ENCODE measurements around the gene CCL20. TPM values are rescaled to one million over a fixed set of nuclear protein-coding genes. Genes with fewer than 3 reads are reported as not detected.
A peak's percentile ranks its signal among the peaks of the same experiment; 100 is the strongest.

Gene CCL20, protein sequence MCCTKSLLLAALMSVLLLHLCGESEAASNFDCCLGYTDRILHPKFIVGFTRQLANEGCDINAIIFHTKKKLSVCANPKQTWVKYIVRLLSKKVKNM
- polyA plus RNA-seq (2013) = not detected in 2 replicates

- Histone ChIP-seq H3K4me2 (ENCODE audit: low read length) (no peak within 1 kb of the TSS), H3K4me3 (ENCODE audit: low read depth, low read length) (no peak within 1 kb of the TSS), H3K79me2 (ENCODE audit: control insufficient read depth, insufficient read depth, low read length, poor library complexity) (no peaks in the 10 kb centered on the region), H3K27me3 (ENCODE audit: insufficient read depth, low read length) (no peaks in the 10 kb centered on the region), H3K4ac (ENCODE audit: low read depth, low read length) (no peak within 1 kb of the TSS), H2AFZ (ENCODE audit: insufficient read depth, low read length, poor library complexity) (no peak within 1 kb of the TSS), H3K79me1 (ENCODE audit: low read length) (no peaks in the 10 kb centered on the region), H3K4me1 (ENCODE audit: control insufficient read depth in 1 of 2, insufficient read depth in 2 of 2, low read length in 2 of 2) (no peaks in the 10 kb centered on the region), H2BK120ac (ENCODE audit: insufficient read depth, low read length, poor library complexity) (no peak within 1 kb of the TSS), H4K8ac (ENCODE audit: low read depth, low read length) (no peak within 1 kb of the TSS), H3K36me3 (ENCODE audit: control insufficient read depth in 1 of 2, insufficient read depth in 2 of 2, low read length in 2 of 2) (no peaks in the 10 kb centered on the region), H3K23ac (ENCODE audit: low read length) (no peak within 1 kb of the TSS), H4K12ac (ENCODE audit: low read depth, low read length) (no peak within 1 kb of the TSS), H3K14ac (ENCODE audit: low read length) (no peak within 1 kb of the TSS), H2AK5ac (ENCODE audit: low read length) (no peak within 1 kb of the TSS), H2BK12ac (ENCODE audit: low read length) (no peak within 1 kb of the TSS), H3K27ac (ENCODE audit: low read depth, low read length) (no peak within 1 kb of the TSS), H3K9ac (ENCODE audit: low read length) (no peak within 1 kb of the TSS), H2BK5ac (ENCODE audit: low read depth, low read length, poor library complexity) (no peak within 1 kb of the TSS), H4K91ac (ENCODE audit: low read depth, low read length) (no peak within 1 kb of the TSS), H3K9me3 (ENCODE audit: insufficient read depth, low read depth, low read length) (no peaks in the 10 kb centered on the region), H3K18ac (ENCODE audit: low read length) (no peak within 1 kb of the TSS)
- DNase-seq = no peak
- no CpG with 5 or more reads among the region's 9 CpGs for WGBS (ENCODE audit: extremely low coverage, insufficient coverage, insufficient read length)
These were observed at the start of gene CCL20 for GRCh38 chr2:227813562-227814353. CCL20 (plus strand) TSS chr2:227813842; CDS start chr2:227813912, 70 bp downstream.

DNA sequence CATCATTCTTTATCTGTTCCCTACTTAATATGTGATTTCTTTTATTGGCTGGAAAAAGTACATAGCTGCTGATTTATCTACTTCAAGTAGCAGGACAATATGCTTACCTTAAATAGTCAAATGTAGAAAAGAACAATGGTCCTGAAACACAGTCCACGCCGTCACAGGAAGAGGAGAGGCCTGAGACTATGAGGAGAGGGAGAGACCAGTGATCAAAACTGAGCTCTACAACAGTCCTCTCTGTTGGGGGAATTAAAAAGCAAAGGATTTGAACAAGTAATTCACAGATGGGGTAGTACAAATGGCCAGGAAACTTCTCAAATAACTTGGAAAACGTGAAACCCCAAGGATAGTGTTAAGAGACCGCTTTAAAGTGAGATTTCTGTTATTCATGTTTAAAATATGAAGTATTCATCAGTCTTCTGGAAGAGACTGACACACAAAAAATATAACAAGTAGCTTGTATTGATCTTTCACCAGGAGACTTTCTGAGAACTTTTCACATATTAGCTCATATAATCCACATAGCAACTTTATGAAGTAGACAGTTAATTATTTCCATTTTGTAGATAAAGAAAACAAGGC lies 47.8 kb upstream of the CCL20 start:
- Histone ChIP-seq H4K12ac (ENCODE audit: low read depth, low read length) (no peak overlapping the region), H3K79me1 (ENCODE audit: low read length) (peaks cover 4% of the 10 kb centered on the region), H3K27ac (ENCODE audit: low read depth, low read length) (no peak overlapping the region), H2BK5ac (ENCODE audit: low read depth, low read length, poor library complexity) (no peak overlapping the region), H3K36me3 (ENCODE audit: control insufficient read depth in 1 of 2, insufficient read depth in 2 of 2, low read length in 2 of 2) (no peaks in the 10 kb centered on the region), H3K9me3 (ENCODE audit: insufficient read depth, low read depth, low read length) (no peaks in the 10 kb centered on the region), H3K4ac (ENCODE audit: low read depth, low read length) (no peak overlapping the region), H3K23ac (ENCODE audit: low read length) (no peak overlapping the region), H3K4me2 (ENCODE audit: low read length) (no peak overlapping the region), H3K4me3 (ENCODE audit: low read depth, low read length) (no peak overlapping the region), H3K4me1 (ENCODE audit: control insufficient read depth in 1 of 2, insufficient read depth in 2 of 2, low read length in 2 of 2) (peaks cover 0 to 2% of the 10 kb centered on the region in 2 experiments), H2AK5ac (ENCODE audit: low read length) (no peak overlapping the region), H3K18ac (ENCODE audit: low read length) (no peak overlapping the region), H4K8ac (ENCODE audit: low read depth, low read length) (no peak overlapping the region), H3K9ac (ENCODE audit: low read length) (no peak overlapping the region), H3K27me3 (ENCODE audit: insufficient read depth, low read length) (no peaks in the 10 kb centered on the region), H3K14ac (ENCODE audit: low read length) (no peak overlapping the region), H3K79me2 (ENCODE audit: control insufficient read depth, insufficient read depth, low read length, poor library complexity) (no peaks in the 10 kb centered on the region), H2BK12ac (ENCODE audit: low read length) (peak overlapping the region; percentile 74), H2AFZ (ENCODE audit: insufficient read depth, low read length, poor library complexity) (no peak overlapping the region), H4K91ac (ENCODE audit: low read depth, low read length) (no peak overlapping the region), H2BK120ac (ENCODE audit: insufficient read depth, low read length, poor library complexity) (no peak overlapping the region)
- no CpG with 5 or more reads among the region's 4 CpGs for WGBS (ENCODE audit: extremely low coverage, insufficient coverage, insufficient read length)
- DNase-seq = no peak

DNA sequence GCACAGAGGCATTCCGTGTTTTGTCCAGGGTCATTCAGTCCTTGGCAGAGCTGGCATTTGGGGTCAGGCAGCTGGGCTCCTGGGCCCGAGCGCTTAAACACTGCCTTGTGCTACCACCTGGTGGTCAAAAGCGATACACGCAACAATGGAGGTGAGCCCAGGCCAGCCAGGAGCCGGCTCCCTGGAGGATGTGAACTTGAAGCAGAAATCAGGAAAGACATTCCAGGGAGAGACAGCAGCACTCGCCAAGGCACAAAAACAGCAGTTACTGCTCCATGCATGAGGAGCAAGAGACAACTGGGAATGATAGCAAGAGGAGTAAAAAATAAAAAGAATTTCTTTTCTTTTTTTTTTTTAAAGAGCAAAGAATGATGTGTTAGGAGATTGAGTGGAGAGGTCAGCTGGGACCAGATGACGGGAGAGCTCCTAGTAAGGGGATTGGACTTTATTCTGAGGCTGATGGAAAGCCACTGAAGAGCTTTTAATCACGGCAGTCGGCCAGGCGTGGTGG lies 47.2 kb upstream of the CCL20 start:
- no CpG with 5 or more reads among the region's 11 CpGs for WGBS (ENCODE audit: extremely low coverage, insufficient coverage, insufficient read length)
- Histone ChIP-seq H3K9me3 (ENCODE audit: insufficient read depth, low read depth, low read length) (no peaks in the 10 kb centered on the region), H3K14ac (ENCODE audit: low read length) (no peak overlapping the region), H4K91ac (ENCODE audit: low read depth, low read length) (no peak overlapping the region), H3K27me3 (ENCODE audit: insufficient read depth, low read length) (no peaks in the 10 kb centered on the region), H3K4me3 (ENCODE audit: low read depth, low read length) (no peak overlapping the region), H4K12ac (ENCODE audit: low read depth, low read length) (no peak overlapping the region), H2AFZ (ENCODE audit: insufficient read depth, low read length, poor library complexity) (no peak overlapping the region), H3K27ac (ENCODE audit: low read depth, low read length) (no peak overlapping the region), H3K79me1 (ENCODE audit: low read length) (peaks cover 2% of the 10 kb centered on the region), H2BK5ac (ENCODE audit: low read depth, low read length, poor library complexity) (no peak overlapping the region), H4K8ac (ENCODE audit: low read depth, low read length) (no peak overlapping the region), H2AK5ac (ENCODE audit: low read length) (no peak overlapping the region), H3K18ac (ENCODE audit: low read length) (no peak overlapping the region), H3K4me1 (ENCODE audit: control insufficient read depth in 1 of 2, insufficient read depth in 2 of 2, low read length in 2 of 2) (peaks cover 0 to 2% of the 10 kb centered on the region in 2 experiments), H3K4ac (ENCODE audit: low read depth, low read length) (no peak overlapping the region), H3K9ac (ENCODE audit: low read length) (no peak overlapping the region), H3K79me2 (ENCODE audit: control insufficient read depth, insufficient read depth, low read length, poor library complexity) (no peaks in the 10 kb centered on the region), H2BK12ac (ENCODE audit: low read length) (no peak overlapping the region), H2BK120ac (ENCODE audit: insufficient read depth, low read length, poor library complexity) (no peak overlapping the region), H3K23ac (ENCODE audit: low read length) (no peak overlapping the region), H3K36me3 (ENCODE audit: control insufficient read depth in 1 of 2, insufficient read depth in 2 of 2, low read length in 2 of 2) (no peaks in the 10 kb centered on the region), H3K4me2 (ENCODE audit: low read length) (no peak overlapping the region)
- DNase-seq = peak; percentile 54 to 87

GRCh38 chr2:227767830-227768229 lies 45.8 kb upstream of the CCL20 start:
- no peak overlapping the region for H3K27ac ChIP-seq (ENCODE audit: low read depth, low read length)
- no peak overlapping the region for H3K23ac ChIP-seq (ENCODE audit: low read length)
- no peak overlapping the region for H3K9ac ChIP-seq (ENCODE audit: low read length)
- no peaks in the 10 kb centered on the region for H3K27me3 ChIP-seq (ENCODE audit: insufficient read depth, low read length)
- no peak overlapping the region for H2BK120ac ChIP-seq (ENCODE audit: insufficient read depth, low read length, poor library complexity)
- H4K12ac ChIP-seq (ENCODE audit: low read depth, low read length) = no peak overlapping the region
- H4K91ac ChIP-seq (ENCODE audit: low read depth, low read length) = peak overlapping the region; percentile 28
- no peaks in the 10 kb centered on the region for H3K9me3 ChIP-seq (ENCODE audit: insufficient read depth, low read depth, low read length)
- H2BK12ac ChIP-seq (ENCODE audit: low read length) = no peak overlapping the region
- no peaks in the 10 kb centered on the region for H3K4me1 ChIP-seq (ENCODE audit: control insufficient read depth in 1 of 2, insufficient read depth in 2 of 2, low read length in 2 of 2)
- H4K8ac ChIP-seq (ENCODE audit: low read depth, low read length) = no peak overlapping the region
- no peak overlapping the region for H3K4me3 ChIP-seq (ENCODE audit: low read depth, low read length)
- no peak overlapping the region for H3K4ac ChIP-seq (ENCODE audit: low read depth, low read length)
- H3K79me1 ChIP-seq (ENCODE audit: low read length) = peaks cover 2% of the 10 kb centered on the region
- WGBS (ENCODE audit: extremely low coverage, insufficient coverage, insufficient read length) = no CpG with 5 or more reads among the region's 22 CpGs
- H3K36me3 ChIP-seq (ENCODE audit: control insufficient read depth in 1 of 2, insufficient read depth in 2 of 2, low read length in 2 of 2) = no peaks in the 10 kb centered on the region
- no peak overlapping the region for H3K4me2 ChIP-seq (ENCODE audit: low read length)
- H3K79me2 ChIP-seq (ENCODE audit: control insufficient read depth, insufficient read depth, low read length, poor library complexity) = no peaks in the 10 kb centered on the region
- peak overlapping the region; percentile 30 for H2AK5ac ChIP-seq (ENCODE audit: low read length)
- H2BK5ac ChIP-seq (ENCODE audit: low read depth, low read length, poor library complexity) = no peak overlapping the region
- no peak for DNase-seq
- H2AFZ ChIP-seq (ENCODE audit: insufficient read depth, low read length, poor library complexity) = no peak overlapping the region
- no peak overlapping the region for H3K14ac ChIP-seq (ENCODE audit: low read length)
- H3K18ac ChIP-seq (ENCODE audit: low read length) = no peak overlapping the region

All from trophoblast cell (in vitro differentiated cells and primary cell).